Keratinocyte (primary cell): ENCODE results near the gene KIFC1.

Source experiments
- EZH2 ChIP-seq: IDR thresholded peaks from one replicate; pipeline ENCODE4 v1.6.1; 2012; ENCODE audit warnings: inconsistent platforms, mild to moderate bottlenecking, low read length, moderate library complexity
- TF ChIP-seq, protein P1 (sequence below), 3 experiments: IDR thresholded peaks in 1 of 3; conservative IDR thresholded peaks in 1 of 3; optimal IDR thresholded peaks in 1 of 3; 2 replicates in 2 of 3; 3 replicates in 1 of 3; pipeline versions ENCODE3 to v1.5.1; 2011; ENCODE audit warnings: low read length in 3 of 3, mild to moderate bottlenecking in 3 of 3, moderate library complexity in 2 of 3, control low read depth in 1 of 3, inconsistent platforms in 1 of 3; ENCODE audit not compliant: insufficient read depth in 2 of 3; ENCODE audit errors: extremely low read depth in 1 of 3

DNA sequence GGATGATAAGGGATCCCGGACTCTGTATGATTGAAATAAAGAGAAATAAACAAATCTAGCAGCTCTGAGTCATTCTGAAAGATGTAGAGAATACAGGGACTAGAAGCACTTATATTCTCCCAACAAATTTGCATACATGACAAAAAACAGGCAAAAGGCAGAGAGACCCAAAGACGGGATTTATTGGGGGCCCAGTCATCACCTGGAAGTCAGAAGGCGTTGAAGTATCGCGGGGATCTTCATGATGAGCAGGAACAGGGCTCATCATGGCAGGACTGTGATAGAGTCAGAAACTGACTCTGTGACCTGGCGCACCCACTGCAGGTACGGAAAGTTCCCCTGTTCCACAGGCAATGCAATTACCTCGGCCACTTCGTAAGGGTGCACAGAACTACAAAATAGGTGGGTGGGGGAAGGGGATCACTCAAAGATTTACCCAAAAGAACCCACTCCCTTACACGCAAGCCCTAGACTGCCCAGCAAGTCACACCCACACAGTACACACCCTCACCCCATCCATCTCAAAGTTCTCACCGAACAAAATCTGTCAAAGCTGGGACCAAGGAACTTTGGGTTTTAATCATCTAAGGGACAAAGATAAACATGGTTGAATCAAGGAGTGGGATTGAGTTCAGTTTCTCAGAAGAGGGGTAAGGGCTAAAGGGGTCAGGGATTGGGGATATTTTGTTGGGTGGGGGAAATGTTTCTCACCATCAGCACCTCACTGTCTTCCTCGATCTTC, 24.9 kb downstream of the KIFC1 start:
- TF ChIP-seq, protein P1, sequence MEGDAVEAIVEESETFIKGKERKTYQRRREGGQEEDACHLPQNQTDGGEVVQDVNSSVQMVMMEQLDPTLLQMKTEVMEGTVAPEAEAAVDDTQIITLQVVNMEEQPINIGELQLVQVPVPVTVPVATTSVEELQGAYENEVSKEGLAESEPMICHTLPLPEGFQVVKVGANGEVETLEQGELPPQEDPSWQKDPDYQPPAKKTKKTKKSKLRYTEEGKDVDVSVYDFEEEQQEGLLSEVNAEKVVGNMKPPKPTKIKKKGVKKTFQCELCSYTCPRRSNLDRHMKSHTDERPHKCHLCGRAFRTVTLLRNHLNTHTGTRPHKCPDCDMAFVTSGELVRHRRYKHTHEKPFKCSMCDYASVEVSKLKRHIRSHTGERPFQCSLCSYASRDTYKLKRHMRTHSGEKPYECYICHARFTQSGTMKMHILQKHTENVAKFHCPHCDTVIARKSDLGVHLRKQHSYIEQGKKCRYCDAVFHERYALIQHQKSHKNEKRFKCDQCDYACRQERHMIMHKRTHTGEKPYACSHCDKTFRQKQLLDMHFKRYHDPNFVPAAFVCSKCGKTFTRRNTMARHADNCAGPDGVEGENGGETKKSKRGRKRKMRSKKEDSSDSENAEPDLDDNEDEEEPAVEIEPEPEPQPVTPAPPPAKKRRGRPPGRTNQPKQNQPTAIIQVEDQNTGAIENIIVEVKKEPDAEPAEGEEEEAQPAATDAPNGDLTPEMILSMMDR (optimal IDR thresholded peaks at IDR 0.05 in 1 of 3, IDR thresholded peaks at IDR 0.05 in 1 of 3, conservative IDR thresholded peaks at IDR 0.05 in 1 of 3; ENCODE audit: extremely low read depth in 1 of 3, insufficient read depth in 2 of 3, low read length in 3 of 3), result no peak
- TF ChIP-seq EZH2, result no peak
